NCI-H1436 (cell line): ENCODE data around the gene CHD6.

Source experiments
- DNase-seq: peaks from one replicate; lab custom pipeline; 2025; lab: John Stamatoyannopoulos, UW

Gene CHD6

DNA sequence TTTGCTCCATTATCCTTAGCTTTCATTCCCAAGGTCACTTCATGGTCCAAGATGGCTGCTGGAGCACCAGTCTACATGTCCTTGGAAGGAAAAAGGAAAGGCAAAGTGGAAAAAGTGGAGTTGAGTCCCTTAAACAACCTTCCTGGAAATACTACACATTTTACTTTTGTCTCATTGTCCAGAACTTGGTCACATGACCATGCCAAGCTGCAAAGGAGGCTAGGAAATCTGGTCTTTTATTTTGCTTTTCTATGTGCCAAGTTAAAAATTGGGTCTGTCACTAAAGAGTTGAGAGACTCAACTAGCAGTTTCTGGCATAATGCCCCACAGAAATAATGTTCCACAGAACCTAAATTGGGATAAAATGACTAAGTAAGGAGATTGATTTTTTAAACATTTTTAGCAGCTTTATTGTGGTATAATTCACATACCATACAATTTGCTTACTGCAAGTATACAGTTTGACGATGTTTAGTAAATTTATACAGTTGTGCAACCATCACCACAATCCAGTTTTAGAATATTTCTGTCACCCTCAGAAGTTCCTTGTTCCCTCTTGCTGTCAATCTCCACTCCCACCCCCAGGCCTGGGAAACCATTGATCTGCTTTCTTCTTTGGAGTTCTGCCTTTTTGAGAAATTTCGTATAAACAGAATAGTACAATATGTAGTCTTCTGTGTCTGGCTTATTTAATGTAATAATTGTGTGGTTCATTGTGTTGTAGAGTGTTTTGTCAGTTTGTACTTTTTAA, 5.6 kb upstream of the CHD6 start:
- no peak for DNase-seq

DNA sequence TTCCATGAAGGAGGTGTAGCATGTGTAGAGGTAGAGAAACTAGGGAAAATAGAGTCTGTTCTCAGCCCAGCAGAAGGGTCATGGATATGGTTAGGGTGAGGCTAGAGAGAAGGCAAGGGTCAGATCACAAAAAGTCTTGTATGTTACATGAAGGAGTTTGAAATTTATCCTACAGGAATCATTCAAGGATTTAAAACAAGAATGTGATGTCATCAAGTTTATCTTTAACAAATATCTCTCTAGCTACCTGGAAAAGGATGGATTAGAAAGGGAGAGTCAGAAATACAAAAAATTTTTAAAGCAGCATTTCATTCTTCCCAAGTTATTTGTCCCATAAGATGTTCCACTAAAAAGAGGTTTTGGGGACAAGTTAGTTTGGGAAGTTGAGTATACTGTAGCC, 4.4 kb upstream of the CHD6 start:
- DNase-seq: no peak

DNA sequence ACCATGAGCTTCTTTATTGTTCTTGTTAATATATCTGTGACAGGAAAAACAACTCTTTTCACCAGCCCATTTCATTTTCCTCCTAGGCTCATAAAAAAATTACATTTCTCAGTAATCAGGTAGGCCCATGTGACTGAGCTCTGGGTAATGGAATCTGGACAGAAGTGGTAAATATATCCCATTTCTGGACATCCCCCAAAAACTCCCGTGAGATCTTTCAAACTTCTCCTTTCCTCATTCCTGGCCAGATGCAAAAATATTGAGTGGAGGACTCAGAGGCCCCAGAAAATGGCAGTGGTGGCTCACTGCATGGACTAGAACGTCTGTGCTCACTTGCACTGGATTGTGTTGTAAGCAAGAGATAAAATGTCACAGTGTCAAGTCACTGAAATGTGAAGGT, 3.8 kb upstream of the CHD6 start:
- no peak for DNase-seq

DNA sequence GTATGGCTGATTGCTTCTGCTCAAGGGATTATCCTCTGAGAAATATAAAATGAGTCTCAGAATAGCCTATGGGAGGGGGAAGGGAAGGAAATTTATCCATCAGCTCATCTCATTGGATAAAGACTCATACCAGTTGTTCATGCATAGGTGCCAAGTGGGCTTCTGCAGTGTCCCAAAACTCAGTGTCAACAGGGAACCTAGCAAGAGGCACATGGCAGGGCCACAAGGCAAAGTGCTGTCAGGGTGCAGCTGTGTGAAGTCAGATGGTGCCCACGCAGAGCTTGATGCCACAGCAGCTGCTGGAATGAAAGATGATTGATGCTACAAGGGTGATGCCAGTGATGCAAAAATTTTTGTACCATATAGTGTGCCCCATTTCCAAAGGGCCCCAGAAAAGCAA, 3.2 kb upstream of the CHD6 start:
- DNase-seq: no peak

DNA sequence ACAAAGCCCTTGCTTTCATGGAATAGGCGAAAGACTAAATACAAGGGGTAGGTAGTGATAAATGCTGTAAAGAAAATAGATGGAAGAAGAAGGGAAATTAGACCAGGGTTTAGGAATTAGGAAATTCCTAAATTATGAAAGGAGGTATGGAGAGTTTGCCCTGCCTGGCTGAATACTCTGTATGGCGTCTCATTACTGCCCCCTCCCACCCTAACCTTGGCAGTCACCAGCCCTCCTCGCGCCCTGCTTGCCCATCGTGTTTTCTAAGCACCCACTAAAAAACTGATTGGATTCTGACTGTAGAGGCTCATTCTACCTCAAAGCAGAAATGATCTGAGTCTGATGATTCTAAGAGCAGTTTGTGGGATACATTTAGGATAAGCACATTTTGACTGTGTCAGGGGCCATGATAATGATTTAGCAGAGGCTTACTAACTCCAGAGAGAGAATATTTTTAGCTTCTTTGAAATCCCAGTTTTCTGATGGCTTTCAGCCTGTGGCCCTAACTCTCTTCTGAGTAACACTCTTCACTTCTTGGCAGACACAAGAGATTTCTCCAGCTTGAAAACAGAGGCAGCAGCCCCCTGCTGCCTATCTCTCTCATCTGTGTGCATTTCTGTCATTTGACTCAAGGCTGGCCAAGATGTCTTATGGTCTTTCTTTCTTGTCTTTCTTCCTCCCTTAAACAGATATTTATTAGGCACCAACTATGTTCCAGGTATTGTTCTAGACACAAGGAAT, 1.4 kb upstream of the CHD6 start:
- no peak for DNase-seq

DNA sequence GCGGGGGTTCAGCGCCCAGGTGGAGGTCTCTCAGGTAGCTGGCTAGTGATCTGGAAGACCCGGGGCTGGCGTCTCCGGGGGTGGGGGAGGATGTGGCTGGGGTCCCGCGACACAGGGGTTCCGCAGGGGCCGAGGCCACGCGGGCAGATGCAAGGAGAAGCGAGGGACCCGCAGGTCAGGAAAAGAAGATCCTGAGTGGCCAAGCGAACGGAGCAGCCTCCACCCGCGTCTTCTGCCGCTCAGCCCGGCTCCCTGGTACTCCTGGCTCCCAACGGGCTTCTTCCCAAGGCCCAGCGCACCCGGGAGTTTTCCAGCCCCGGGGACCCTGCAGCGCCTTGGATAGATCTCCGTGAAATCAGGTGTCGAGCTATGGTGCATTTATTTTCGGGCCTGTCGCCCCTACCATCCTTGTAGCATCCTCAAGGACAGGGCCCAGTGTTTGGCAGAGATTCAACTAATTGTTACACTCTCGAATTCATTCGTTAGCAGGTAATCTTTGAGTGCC, 682 bp upstream of the CHD6 start:
- no peak for DNase-seq

DNA sequence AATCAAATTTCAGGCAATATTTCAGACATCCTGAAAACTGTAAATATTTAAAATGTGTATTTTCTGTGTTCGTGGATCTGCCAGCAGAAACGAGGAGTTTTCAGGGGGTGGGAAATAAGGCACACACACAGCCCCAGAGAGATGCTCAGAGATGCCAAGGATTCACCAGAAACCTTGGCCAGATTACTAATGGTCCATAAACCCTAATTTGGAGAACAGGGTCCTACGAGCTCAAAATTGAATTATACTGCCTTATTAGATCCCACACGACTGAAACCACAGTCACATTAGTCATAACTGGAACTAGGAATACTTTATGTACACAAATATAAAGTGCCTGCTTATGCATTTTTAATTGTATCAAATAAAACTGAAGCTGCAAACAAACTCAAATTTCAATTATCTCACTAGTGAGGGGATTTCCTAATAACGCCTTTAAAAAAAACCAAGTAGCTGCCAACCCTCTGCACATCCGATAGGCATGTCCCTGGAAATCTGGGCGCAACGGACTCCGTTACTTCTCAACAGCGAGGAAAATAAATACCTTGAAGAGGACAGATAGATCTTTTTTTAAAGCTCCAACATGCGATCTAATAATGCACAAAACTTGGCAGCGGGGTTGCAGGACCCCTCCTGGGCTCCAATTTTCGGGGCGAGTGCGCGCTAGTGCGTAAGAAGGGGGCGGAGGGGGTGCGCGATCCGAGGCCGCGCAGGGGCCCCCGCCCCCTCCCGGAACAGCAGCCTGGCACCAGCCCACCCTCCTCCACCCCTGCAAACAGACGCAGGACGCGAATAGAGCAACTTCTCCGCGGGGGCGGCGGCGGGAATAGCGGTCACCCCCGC, 897 bp downstream of the CHD6 start:
- DNase-seq: peak; percentile 3

DNA sequence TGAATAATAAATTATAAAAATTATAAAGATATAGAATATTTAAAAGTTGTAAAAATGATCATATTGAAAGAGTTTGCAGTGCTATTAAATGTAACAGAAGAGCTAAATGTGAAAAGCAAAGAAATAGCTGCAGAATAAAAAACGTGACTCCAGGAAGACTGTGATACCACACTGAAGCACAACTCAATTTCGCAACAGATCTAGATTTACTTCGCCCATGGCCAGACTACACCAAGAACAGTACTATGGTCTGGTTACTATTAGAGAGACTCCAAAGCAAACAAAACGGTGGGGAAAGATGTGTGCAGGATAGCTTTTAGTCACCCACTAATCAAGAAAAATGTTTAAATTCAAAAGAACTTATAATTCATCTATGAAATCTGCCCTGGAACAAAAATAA, 1.9 kb downstream of the CHD6 start:
- no peak for DNase-seq

DNA sequence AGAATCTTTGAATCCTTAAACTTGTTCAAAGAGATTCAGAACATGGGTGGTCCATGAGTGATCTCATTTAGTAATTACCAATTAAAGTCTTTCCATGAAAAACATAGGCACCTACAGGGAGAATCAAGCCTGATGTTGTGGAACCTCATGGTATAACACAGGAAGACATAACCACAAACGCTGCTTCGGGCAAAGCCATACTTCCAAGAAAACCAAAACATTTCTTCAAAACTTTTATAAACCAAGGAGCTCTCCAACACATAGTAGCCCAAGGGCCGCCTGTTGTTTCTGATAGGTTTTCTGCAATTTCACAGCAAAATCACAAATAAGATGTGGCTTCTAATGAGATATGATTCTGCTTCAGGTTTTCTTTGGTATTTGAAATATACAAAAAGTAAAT, 2.5 kb downstream of the CHD6 start:
- DNase-seq: no peak

DNA sequence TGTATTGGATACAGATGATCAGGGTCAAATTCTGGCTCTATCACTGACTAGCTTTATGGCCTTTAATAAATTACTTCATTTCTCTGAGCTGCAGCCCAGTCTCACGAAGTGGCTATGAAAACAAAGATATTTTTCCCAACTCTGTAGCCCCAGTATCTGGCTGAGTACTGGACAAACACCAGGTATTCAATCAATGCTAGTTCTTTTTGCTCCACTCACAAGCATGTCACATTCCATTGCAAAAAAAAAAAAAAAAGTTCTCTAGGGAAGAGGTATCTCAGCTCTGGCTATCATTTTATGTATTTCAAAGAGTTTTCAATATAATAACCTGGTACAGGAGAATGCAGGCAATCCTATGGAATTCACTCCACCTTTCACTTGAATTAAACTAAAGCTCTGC, 3.1 kb downstream of the CHD6 start:
- no peak for DNase-seq

DNA sequence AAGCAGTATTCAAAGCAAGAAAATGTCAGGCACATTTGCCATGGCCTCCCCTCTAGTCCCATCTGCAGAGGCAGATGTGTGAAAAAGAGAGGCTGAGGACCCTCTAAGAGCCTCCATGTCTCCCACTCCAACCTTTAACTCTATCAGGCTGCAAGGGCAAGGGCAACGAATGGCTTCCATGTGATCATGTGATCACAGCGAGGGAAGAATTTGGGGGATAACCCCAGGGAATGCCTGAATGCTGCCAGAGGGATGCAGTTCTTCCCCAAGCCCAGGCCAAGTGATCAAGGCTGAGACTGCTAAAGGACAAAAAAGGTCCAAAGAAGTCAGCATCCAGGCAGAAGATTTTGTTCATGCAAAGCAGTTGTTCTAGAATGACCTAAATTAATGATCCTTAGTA, 4.9 kb downstream of the CHD6 start:
- no peak for DNase-seq

DNA sequence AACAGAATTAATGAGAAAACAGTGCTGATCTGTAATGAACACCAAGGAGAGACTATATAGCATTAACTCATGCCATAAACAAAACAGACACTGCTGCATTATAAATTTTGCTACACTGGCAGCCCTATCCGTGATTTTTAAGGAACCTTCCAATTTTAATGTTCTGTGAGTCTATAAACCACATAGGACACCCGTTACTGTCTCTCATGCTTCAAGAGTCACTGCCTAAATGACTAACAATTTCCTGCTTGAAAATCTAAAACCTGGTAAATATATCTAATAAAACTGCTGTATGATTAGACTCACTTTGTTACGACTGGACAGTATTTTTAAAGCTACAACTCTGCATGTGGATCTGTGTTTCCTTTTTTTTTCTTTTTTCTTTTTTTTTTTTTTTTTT, 8.7 kb downstream of the CHD6 start:
- DNase-seq: no peak

DNA sequence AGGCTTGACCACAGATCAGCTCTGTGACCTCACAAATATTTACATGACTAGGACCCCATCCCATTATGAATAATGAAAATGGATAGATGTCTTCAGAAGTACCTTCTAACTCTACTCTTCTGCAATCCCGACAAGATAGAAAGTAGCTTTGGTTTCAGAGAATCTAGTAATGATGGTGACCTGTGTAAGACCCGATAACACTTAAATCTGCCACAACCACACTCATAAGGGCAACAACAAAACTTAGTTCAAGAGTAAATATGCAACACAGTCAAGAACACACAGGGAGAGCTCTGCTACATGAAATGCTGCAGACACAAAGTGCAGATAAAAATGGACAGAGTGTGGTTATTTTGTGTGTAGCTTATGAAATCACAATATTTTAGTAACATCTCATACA, 9.6 kb downstream of the CHD6 start:
- no peak for DNase-seq

DNA sequence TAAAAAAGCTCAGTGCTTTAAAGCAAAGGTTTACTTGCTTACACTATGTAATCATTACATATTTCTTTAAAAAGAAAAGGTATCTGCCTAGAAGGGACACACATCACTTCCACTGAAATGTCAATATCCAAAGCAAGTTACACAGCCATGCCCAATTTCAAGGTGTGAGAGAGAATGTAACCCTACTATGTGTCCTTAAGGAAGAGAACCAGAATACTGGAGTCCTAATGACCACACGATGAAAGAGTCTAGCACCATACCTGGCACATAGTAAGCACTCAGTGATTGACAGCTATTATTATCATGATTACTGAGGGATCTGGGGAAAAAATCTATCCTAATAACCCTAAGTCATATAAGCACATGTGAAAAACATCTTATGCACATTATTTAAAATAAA, 10.4 kb downstream of the CHD6 start:
- no peak for DNase-seq

DNA sequence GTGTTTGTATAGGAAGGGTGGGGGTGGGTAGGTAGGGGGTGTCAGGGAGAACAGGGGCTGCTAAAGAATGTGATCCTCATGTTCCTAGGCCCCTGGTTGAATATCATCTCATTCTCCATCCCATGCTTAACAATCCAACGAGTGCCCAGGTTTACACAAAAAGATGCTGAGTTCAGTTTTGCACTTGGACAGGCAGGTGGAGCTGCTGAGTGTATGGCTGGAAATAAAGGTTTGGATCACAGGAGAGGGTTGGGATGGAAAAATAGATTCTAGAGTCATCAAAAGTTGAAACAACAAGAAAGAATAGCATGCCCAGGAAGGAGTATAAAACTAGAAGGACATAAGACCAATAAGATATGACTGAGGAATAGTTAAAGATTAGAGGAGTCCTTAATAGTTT, 14.2 kb downstream of the CHD6 start:
- DNase-seq: no peak

DNA sequence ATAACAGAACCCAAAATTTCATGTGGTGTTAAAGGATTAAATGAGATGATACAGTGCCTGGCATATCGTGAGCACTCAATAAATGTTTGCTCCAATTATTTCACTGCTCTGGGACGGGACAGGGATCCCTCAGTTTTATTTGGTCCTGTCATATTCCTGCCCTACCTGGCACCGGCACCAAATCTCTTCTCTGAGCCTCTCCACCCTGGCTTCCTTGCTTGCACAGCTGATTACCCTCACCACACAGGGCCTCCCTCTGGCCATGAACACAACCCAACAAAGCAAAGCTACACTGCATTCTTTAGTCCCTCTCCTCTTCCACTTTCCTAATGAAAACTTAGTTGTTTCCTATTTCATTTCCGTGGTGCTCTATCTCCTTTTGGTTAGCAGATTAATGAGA, 16.4 kb downstream of the CHD6 start:
- DNase-seq: no peak

DNA sequence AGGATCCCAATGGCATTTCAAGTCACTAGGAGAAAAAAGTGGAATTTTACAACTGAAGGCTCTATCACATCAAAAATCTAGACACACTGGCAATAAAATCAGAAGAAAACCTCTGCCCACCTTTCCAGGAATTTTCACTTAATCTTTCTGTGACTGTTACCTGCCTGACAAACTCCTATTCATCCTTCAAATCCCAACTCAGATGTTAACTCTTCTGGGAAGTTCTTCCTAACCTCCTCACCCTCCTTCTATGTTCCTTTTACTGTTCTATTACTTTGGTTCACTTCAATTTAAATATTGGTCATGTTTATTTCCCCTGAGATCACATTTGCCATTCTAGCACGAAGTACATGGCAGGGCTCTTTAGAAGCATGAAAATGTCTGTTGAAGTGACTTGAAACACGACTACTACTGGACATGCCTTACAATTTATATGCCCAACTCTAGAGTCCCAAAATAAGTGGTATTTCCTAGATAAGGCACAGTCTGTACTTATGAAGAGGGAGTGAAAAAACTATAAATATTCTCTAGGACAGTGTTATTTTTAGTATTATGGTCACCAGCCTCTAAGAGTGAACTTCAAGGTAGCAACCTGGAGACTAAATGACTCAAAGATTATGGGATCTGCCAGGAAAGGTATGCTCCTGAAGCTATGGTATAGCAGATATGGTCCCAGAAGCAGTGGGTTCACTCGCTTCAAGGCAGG, 17.1 kb downstream of the CHD6 start:
- no peak for DNase-seq

DNA sequence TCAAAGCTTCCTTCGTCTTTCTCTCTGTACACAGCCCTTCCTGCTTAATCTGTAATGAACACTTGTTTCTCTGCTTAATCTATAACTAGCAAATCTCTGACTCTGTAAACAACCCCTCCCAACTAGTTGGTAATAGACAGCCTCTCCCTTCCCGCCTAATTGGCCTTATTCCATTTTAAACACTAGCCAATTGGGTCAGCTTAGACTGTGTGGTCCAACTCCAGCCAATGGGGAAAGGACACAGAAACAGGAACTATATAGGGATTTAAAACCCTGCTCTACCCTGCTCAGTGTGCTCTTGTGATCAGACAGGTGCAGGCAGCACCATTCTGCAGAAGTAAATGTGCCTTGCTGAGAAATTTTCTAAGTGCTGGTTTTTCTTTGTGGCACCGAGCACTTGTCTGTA, 18.5 kb downstream of the CHD6 start:
- no peak for DNase-seq

DNA sequence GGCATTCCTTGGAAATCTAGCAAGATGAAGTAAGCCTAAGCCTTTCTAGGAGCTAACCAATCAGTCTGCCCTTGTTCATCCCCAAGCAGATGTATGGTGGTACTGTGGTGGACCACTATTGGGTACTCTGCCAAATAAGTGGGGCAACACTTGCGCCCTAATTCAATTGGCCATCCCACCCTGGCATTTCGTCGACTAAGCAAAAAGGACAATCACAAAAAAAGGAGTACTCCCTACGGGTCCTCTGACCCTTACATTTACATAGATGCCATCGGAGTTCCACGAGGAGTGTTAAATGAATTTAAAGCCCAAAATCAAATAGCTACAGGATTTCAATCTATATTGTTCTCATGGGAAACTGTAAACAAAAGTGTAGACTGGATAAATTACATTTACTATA, 19.5 kb downstream of the CHD6 start:
- no peak for DNase-seq

DNA sequence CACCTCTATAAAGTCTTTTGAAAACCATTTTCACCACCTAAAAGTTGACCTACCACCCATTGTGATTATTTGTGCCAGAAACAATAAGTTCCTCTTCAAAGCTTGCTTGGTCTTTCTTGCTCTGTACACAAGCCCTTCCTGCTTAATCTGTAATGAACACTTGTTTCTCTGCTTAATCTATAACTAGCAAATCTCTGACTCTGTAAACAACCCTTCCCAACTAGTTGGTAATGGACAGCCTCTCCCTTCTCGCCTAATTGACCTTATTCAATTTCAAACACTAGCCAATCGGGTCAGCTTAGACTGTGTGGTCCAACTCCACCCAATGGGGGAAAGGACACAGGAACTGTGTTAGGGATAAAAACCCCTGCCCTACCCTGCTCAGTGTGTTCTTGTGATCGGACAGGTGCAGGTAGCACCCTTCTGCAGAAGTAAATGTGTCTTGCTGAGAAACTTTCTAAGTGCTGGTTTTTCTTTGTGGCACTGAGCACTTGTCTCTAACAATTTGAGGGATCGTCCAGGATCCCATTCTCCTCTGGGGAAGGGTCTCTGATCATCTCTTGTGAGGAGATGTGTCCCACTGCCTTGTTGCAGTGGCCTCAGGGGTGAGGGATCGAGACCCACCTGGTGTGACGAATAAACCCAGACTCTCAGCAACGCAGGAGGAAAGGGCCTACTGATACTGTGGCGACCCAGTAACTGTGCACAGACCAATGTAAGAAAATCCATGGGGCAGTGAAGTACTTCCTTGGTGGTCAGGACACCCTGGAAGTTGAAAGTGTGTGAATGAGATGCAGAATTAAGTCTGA, 23.5 kb downstream of the CHD6 start:
- no peak for DNase-seq

DNA sequence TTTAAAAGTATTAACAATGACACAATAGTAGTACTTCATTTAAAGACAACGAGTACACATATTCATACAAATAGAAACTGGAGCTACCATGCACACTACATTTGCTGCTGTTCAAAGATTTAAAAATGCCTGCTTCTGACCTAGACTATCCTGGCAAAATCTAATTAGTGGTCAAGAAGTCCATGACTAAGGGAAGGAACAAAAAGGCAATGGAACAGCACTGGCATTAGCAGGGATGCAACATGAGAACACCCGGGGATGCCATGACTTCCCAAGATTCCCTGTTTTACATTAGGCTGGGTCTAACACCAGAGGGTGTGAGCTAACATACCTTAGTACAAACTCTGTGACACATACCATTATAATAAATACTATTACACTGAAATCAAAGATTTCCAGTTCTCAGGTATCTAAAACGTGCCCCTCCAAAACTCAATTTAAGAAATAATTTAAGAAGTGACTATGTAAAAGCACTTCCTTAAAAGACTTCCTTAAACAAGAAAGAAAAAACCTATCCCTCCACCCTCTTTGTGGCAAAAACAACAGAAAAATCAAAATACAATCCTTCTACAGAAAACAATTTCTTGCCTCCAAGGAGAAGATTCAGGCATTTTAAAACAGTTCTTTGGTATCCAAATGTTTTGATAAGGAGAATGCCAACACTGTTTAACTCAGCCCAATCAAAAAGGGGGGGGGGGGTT, 25.5 kb downstream of the CHD6 start:
- no peak for DNase-seq
